K562 (cell line): ENCODE results near the gene PLEKHM1. TPM values are rescaled to one million over a fixed set of nuclear protein-coding genes. Genes with fewer than 3 reads are reported as not detected.
"Not testable (repeated sequence)": the region's sequence is repeated elsewhere in the genome, so short reads cannot be mapped to it uniquely, and the experiment has no call there.

ENCODE experiments used
- ATAC-seq: fragments of 200-7000 bp; cut with Tn5 transposase; 3 replicates; pipeline ENCODE4 v1.9.1; 2020; ENCODE audit warnings: moderate library complexity
- BruUV-seq: library from RNA; stranded (reverse); fragments of 400-500 nt; replicated peaks from 2 replicates; lab custom pipeline; 2021; lab: Mats Ljungman, UMichigan
- CTCF ChIA-PET: fragments of 300-600 bp; formaldehyde crosslinking; extraction: SDS; loops from one replicate; lab custom pipeline; 2021; ENCODE audit warnings: low intra/inter-chr PET ratio; lab: Yijun Ruan, JAX
- POLR2A ChIA-PET: fragments of 300-600, 350-650 bp; sonication (Branson Sonifier 250); formaldehyde crosslinking; extraction: SDS; loops from one replicate; lab custom pipeline; 2021; ENCODE audit warnings: antibody characterized with exemption, inconsistent platforms; lab: Yijun Ruan, JAX
- DNase-seq, 4 experiments: peaks; one replicate each; pipeline versions ENCODE4 v3.0.0 to v3.0.0-alpha.2; 2011 to 2018; ENCODE audit warnings: low spot score in 3 of 4, mixed read lengths in 3 of 4; ENCODE audit errors: extremely low read depth in 1 of 4
- FAIRE-seq: peaks from 2 replicates; lab custom pipeline; 2011; peaks lifted over from hg19 to GRCh38; lab: Jason Lieb, UNC
- H2AFZ ChIP-seq: 2 replicates; pipeline ENCODE4 v1.6.0; 2011; ENCODE audit warnings: low read depth, low read length, control low read depth, inconsistent platforms
- H3K27ac ChIP-seq: fragments of 200-600 bp; 3 replicates; pipeline ENCODE4 v1.8.0; 2011; ENCODE audit warnings: low read depth, mild to moderate bottlenecking, control low read depth, inconsistent platforms, low read length, moderate library complexity, mixed read lengths; ENCODE audit errors: extremely low read depth
- H3K27me3 ChIP-seq, 2 experiments: fragments of 300-600 bp in 1 of 2; 2 replicates in 1 of 2; 3 replicates in 1 of 2; pipeline versions ENCODE4 v1.6.0 to v1.8.0; 2011; ENCODE audit warnings: inconsistent platforms in 2 of 2, low read length in 2 of 2, mild to moderate bottlenecking in 1 of 2, mixed read lengths in 1 of 2, moderate library complexity in 1 of 2; ENCODE audit not compliant: control insufficient read depth in 2 of 2, insufficient read depth in 2 of 2
- H3K36me3 ChIP-seq: fragments of 300-600 bp; 3 replicates; pipeline ENCODE4 v1.8.0; 2011; ENCODE audit warnings: mild to moderate bottlenecking, low read length, inconsistent platforms; ENCODE audit not compliant: control insufficient read depth, insufficient read depth
- H3K4me1 ChIP-seq, 2 experiments: fragments of 200-600 bp in 1 of 2; replicated peaks in 1 of 2; 2 replicates in 1 of 2; 3 replicates in 1 of 2; pipeline versions ENCODE4 v1.5.1 to v1.8.0; 2011; ENCODE audit warnings: inconsistent platforms in 2 of 2, low read length in 2 of 2, mild to moderate bottlenecking in 1 of 2, mixed read lengths in 1 of 2, moderate library complexity in 1 of 2; ENCODE audit not compliant: control insufficient read depth in 2 of 2, insufficient read depth in 2 of 2
- H3K4me2 ChIP-seq: 2 replicates; pipeline ENCODE4 v1.6.1; 2011; ENCODE audit warnings: low read length, control low read depth, inconsistent platforms, mixed read lengths; ENCODE audit not compliant: insufficient read depth
- H3K4me3 ChIP-seq: fragments of 200-600 bp; sonication (generic), shearing (Covaris generic); 2 replicates; pipeline ENCODE4 v1.5.1; 2016; ENCODE audit warnings: control low read depth, inconsistent platforms
- H3K79me2 ChIP-seq: fragments of 200-600 bp; 3 replicates; pipeline ENCODE4 v1.8.0; 2011; ENCODE audit warnings: low read length, inconsistent platforms; ENCODE audit not compliant: control insufficient read depth, insufficient read depth
- H3K9ac ChIP-seq, 2 experiments: 2 replicates each; pipeline versions ENCODE4 v1.6.0 to v1.6.1; 2011; ENCODE audit warnings: low read depth in 2 of 2, low read length in 2 of 2, control low read depth in 1 of 2, inconsistent platforms in 1 of 2, mild to moderate bottlenecking in 1 of 2, mixed read lengths in 1 of 2; ENCODE audit not compliant: insufficient read depth in 1 of 2
- H3K9me1 ChIP-seq: one replicate; pipeline ENCODE4 v1.6.0; 2011; ENCODE audit warnings: inconsistent platforms, mild to moderate bottlenecking, low read length, moderate library complexity; ENCODE audit not compliant: control insufficient read depth, insufficient read depth
- H3K9me3 ChIP-seq: replicated peaks from 2 replicates; pipeline ENCODE4 v1.5.1; 2011; ENCODE audit warnings: low read depth, low read length, inconsistent platforms; ENCODE audit not compliant: control insufficient read depth, insufficient read depth
- H4K20me1 ChIP-seq: replicated peaks from 2 replicates; pipeline ENCODE4 v1.6.1; 2011; ENCODE audit warnings: low read length, inconsistent platforms, mixed read lengths; ENCODE audit not compliant: control insufficient read depth, insufficient read depth
- CEBPZ ChIP-seq: fragments of 150-350 bp; IDR thresholded peaks from 2 replicates; pipeline ENCODE4 v1.6.1; 2014; ENCODE audit warnings: low read depth, mild to moderate bottlenecking, low read length, borderline replicate concordance
- HLTF ChIP-seq: fragments of 450-650 bp; IDR thresholded peaks from 2 replicates; pipeline ENCODE4 v1.6.1; 2016
- MEF2A ChIP-seq: IDR thresholded peaks from 2 replicates; pipeline ENCODE4 v1.6.1; 2011; ENCODE audit warnings: low read depth, mild to moderate bottlenecking, low read length, moderate library complexity; ENCODE audit not compliant: control insufficient read depth
- NFATC3 ChIP-seq: fragments of 450-650 bp; IDR thresholded peaks from 2 replicates; pipeline ENCODE4 v1.6.1; 2017; ENCODE audit warnings: mild to moderate bottlenecking
- XRCC4 ChIP-seq: IDR thresholded peaks from one replicate; pipeline ENCODE4 v1.6.1; 2011; ENCODE audit not compliant: insufficient read depth, insufficient read length; ENCODE audit errors: extremely low read depth
- ZNF12 ChIP-seq: sonication (generic); formaldehyde crosslinking; IDR thresholded peaks from 2 replicates; pipeline ENCODE4 v1.4.0; 2020; ENCODE audit warnings: mild to moderate bottlenecking, missing genetic modification reagents
- WGBS: fragments of 100-300 bp; shearing (Covaris generic); methylation state at CpG from one replicate; pipeline ENCODE4 v1.1.6; 2016; ENCODE audit warnings: low coverage, mixed read lengths; ENCODE audit not compliant: insufficient coverage; ENCODE audit errors: missing lambda C conversion rate; 5-methylcytosine and 5-hydroxymethylcytosine counted together
- in situ Hi-C: fragments of 300-500 bp; cut with MboI; formaldehyde crosslinking; loops from 4 replicates; pipeline ENCODE4 v1.15.0; 2018; ENCODE audit warnings: inconsistent platforms, mixed read lengths
- intact Hi-C: fragments of 100-400 bp; cut with micrococcal nuclease; formaldehyde crosslinking; loops from 2 replicates; pipeline ENCODE4 v1.14.2; 2022
- polyA plus RNA-seq, 8 experiments: library from polyadenylated mRNA; depleted of rRNA in 4 of 8; stranded (reverse) in 5 of 8; unstranded in 3 of 8; fragments of >200 nt; fragmentation: Nextera tagmentation in 2 of 8; fragmentation: Illumina TruSeq in 1 of 8; extraction: Ambion mirVana in 2 of 8; extraction: Trizol in 1 of 8; gene quantifications; 2 replicates each; pipeline versions ENCODE4 v1.2.1 to v1.2.3, GENCODE V29; 2011 to 2014; ENCODE audit warnings: inconsistent platforms in 1 of 8, missing spikeins in 1 of 8
- total RNA-seq, 7 experiments: library from RNA; depleted of rRNA in 6 of 7; stranded (reverse); fragments of >200 nt in 6 of 7; fragmentation: Illumina TruSeq in 2 of 7; extraction: Trizol in 2 of 7; gene quantifications; 2 replicates each; pipeline versions ENCODE4 v1.2.1 to v1.2.3, GENCODE V29; 2011 to 2021; ENCODE audit warnings: low replicate concordance in 1 of 7

PLEKHM1 gene
- total and polyA plus RNA-seq, 9 of the 15 experiments (the other 6 are each of a cell fraction or from before 2014, with no cell fraction given): 0.13 to 23.3 (median 5.7) TPM

- TF ChIP-seq ZNF12: no peak
- no peak for TF ChIP-seq NFATC3
- TF ChIP-seq CEBPZ: no peak
- no peak for TF ChIP-seq MEF2A
- no peak for TF ChIP-seq HLTF
- TF ChIP-seq XRCC4: no peak
- TF ChIP-seq, all 486 proteins: peak for 0
These were observed 48.8 kb downstream of the PLEKHM1 start (continued) for GRCh38 chr17:45441526-45442310.

GRCh38 chr17:45440839-45441515, 49.5 kb downstream of the PLEKHM1 start:
- POLR2A ChIA-PET: interaction anchor here (0.5 to 0.6 kb wide), 2 partner anchors 221 to 330 kb away, joined by 3 to 4 read pairs; no protein-coding TSS in a partner anchor
- H3K4me2 ChIP-seq, H3K4me3 ChIP-seq, H3K9me3 ChIP-seq, H3K79me2 ChIP-seq, ATAC-seq, H3K27me3 ChIP-seq, H3K36me3 ChIP-seq, DNase-seq, H3K27ac ChIP-seq, H3K9me1 ChIP-seq, BruUV-seq, H2AFZ ChIP-seq, FAIRE-seq, H4K20me1 ChIP-seq, intact Hi-C loops, H3K9ac ChIP-seq, CTCF ChIA-PET: not testable (repeated sequence)
- H3K4me1 ChIP-seq: peaks cover 4 to 13% of the 10 kb centered on the region in 2 experiments; a peak in 4 of 5 replicates
- in situ Hi-C loops: loop anchor here (25.0 kb wide), 1 partner anchor 1071 kb away; the partner anchor contains the start of gene LRRC37A2
- 61% methylated on average over 7 of the region's 7 CpGs for WGBS
